ENCODE data around the gene METTL15.

METTL15 gene

GRCh38 chr11:28241760-28242159 lies 133.6 kb downstream of the METTL15 start:
- no peak overlapping the region for H3K27ac ChIP-seq (replicated peaks; ENCODE audit: low read length)
- H3K4me3 ChIP-seq (ENCODE audit: low read length in 2 of 2) = no peak overlapping the region
- no peak overlapping the region for H3K9ac ChIP-seq (ENCODE audit: low read depth, low read length, poor library complexity)
- H3K79me1 ChIP-seq (ENCODE audit: low read depth, low read length) = no peaks in the 10 kb centered on the region
- H3K4me1 ChIP-seq (ENCODE audit: control insufficient read depth in 2 of 2, insufficient read depth in 1 of 2, low read depth in 1 of 2, low read length in 2 of 2) = no peaks in the 10 kb centered on the region
- no peaks in the 10 kb centered on the region for H3K9me3 ChIP-seq (replicated peaks in 1 of 2; ENCODE audit: control insufficient read depth in 2 of 2, insufficient read depth in 1 of 2, low read depth in 1 of 2, low read length in 2 of 2)
- no peaks in the 10 kb centered on the region for H3K36me3 ChIP-seq (replicated peaks in 1 of 2; ENCODE audit: control insufficient read depth in 2 of 2, insufficient read depth in 2 of 2, low read length in 2 of 2)
- H2BK120ac ChIP-seq (ENCODE audit: low read depth, low read length) = no peak overlapping the region
- H3K14ac ChIP-seq (ENCODE audit: low read length) = no peak overlapping the region
- DNase-seq (ENCODE audit: low spot score) = no peak
- H2BK5ac ChIP-seq (ENCODE audit: low read length) = no peak overlapping the region
- H2BK12ac ChIP-seq (ENCODE audit: low read length) = no peak overlapping the region
- no peak overlapping the region for H2BK15ac ChIP-seq (ENCODE audit: low read length)
- no peaks in the 10 kb centered on the region for H3K27me3 ChIP-seq (ENCODE audit: control insufficient read depth in 3 of 3, insufficient read depth in 3 of 3, low read depth in 1 of 3, low read length in 3 of 3)
- H4K91ac ChIP-seq (ENCODE audit: low read depth, low read length, poor library complexity) = no peak overlapping the region
- no peak overlapping the region for H3K18ac ChIP-seq (ENCODE audit: low read length)
- no peak overlapping the region for H3K4ac ChIP-seq (ENCODE audit: low read length)
- no peak overlapping the region for H2AFZ ChIP-seq (ENCODE audit: low read length)
- no peak overlapping the region for H2AK5ac ChIP-seq (ENCODE audit: low read depth, low read length)
- H3K4me2 ChIP-seq (ENCODE audit: insufficient read depth, low read length, poor library complexity, severe bottlenecking) = no peak overlapping the region
- H4K8ac ChIP-seq (ENCODE audit: low read depth, low read length) = no peak overlapping the region
- no peak overlapping the region for H3K23ac ChIP-seq (ENCODE audit: low read depth, low read length, poor library complexity)

- Histone ChIP-seq H3K18ac (ENCODE audit: low read length) (no peak overlapping the region), H3K27ac (replicated peaks; ENCODE audit: low read length) (no peak overlapping the region), H4K91ac (ENCODE audit: low read depth, low read length, poor library complexity) (no peak overlapping the region), H2AFZ (ENCODE audit: low read length) (no peak overlapping the region), H2BK15ac (ENCODE audit: low read length) (no peak overlapping the region), H3K9ac (ENCODE audit: low read depth, low read length, poor library complexity) (no peak overlapping the region), H3K4ac (ENCODE audit: low read length) (no peak overlapping the region), H3K14ac (ENCODE audit: low read length) (no peak overlapping the region), H3K36me3 (replicated peaks in 1 of 2; ENCODE audit: control insufficient read depth in 2 of 2, insufficient read depth in 2 of 2, low read length in 2 of 2) (no peaks in the 10 kb centered on the region), H2BK12ac (ENCODE audit: low read length) (no peak overlapping the region), H3K4me2 (ENCODE audit: insufficient read depth, low read length, poor library complexity, severe bottlenecking) (no peak overlapping the region), H3K4me1 (ENCODE audit: control insufficient read depth in 2 of 2, insufficient read depth in 1 of 2, low read depth in 1 of 2, low read length in 2 of 2) (no peaks in the 10 kb centered on the region), H2BK5ac (ENCODE audit: low read length) (no peak overlapping the region), H3K4me3 (ENCODE audit: low read length in 2 of 2) (no peak overlapping the region), H2BK120ac (ENCODE audit: low read depth, low read length) (no peak overlapping the region), H4K8ac (ENCODE audit: low read depth, low read length) (no peak overlapping the region), H3K9me3 (replicated peaks in 1 of 2; ENCODE audit: control insufficient read depth in 2 of 2, insufficient read depth in 1 of 2, low read depth in 1 of 2, low read length in 2 of 2) (no peaks in the 10 kb centered on the region), H3K27me3 (ENCODE audit: control insufficient read depth in 3 of 3, insufficient read depth in 3 of 3, low read depth in 1 of 3, low read length in 3 of 3) (no peaks in the 10 kb centered on the region), H3K79me1 (ENCODE audit: low read depth, low read length) (no peaks in the 10 kb centered on the region), H2AK5ac (ENCODE audit: low read depth, low read length) (no peak overlapping the region), H3K23ac (ENCODE audit: low read depth, low read length, poor library complexity) (no peak overlapping the region)
- WGBS, 2 donors (ENCODE audit: extremely low coverage in 2 of 2, insufficient read length in 2 of 2, insufficient replicate concordance in 1 of 2) = no CpG with 5 or more reads among the region's 4 CpGs
- DNase-seq (ENCODE audit: low spot score) = no peak
Measured at GRCh38 chr11:28242596-28242995, 134.4 kb downstream of the METTL15 start.

- Histone ChIP-seq H3K4ac (ENCODE audit: low read length) (no peak overlapping the region), H2AFZ (ENCODE audit: low read length) (no peak overlapping the region), H3K23ac (ENCODE audit: low read depth, low read length, poor library complexity) (no peak overlapping the region), H3K79me1 (ENCODE audit: low read depth, low read length) (no peaks in the 10 kb centered on the region), H3K18ac (ENCODE audit: low read length) (no peak overlapping the region), H4K8ac (ENCODE audit: low read depth, low read length) (no peak overlapping the region), H2BK12ac (ENCODE audit: low read length) (no peak overlapping the region), H2BK120ac (ENCODE audit: low read depth, low read length) (no peak overlapping the region), H3K4me2 (ENCODE audit: insufficient read depth, low read length, poor library complexity, severe bottlenecking) (no peak overlapping the region), H2BK15ac (ENCODE audit: low read length) (no peak overlapping the region), H2BK5ac (ENCODE audit: low read length) (no peak overlapping the region), H3K9me3 (replicated peaks in 1 of 2; ENCODE audit: control insufficient read depth in 2 of 2, insufficient read depth in 1 of 2, low read depth in 1 of 2, low read length in 2 of 2) (no peaks in the 10 kb centered on the region), H3K4me3 (ENCODE audit: low read length in 2 of 2) (no peak overlapping the region), H3K9ac (ENCODE audit: low read depth, low read length, poor library complexity) (no peak overlapping the region), H3K36me3 (replicated peaks in 1 of 2; ENCODE audit: control insufficient read depth in 2 of 2, insufficient read depth in 2 of 2, low read length in 2 of 2) (no peaks in the 10 kb centered on the region), H3K27me3 (ENCODE audit: control insufficient read depth in 3 of 3, insufficient read depth in 3 of 3, low read depth in 1 of 3, low read length in 3 of 3) (no peaks in the 10 kb centered on the region), H3K4me1 (ENCODE audit: control insufficient read depth in 2 of 2, insufficient read depth in 1 of 2, low read depth in 1 of 2, low read length in 2 of 2) (no peaks in the 10 kb centered on the region), H2AK5ac (ENCODE audit: low read depth, low read length) (no peak overlapping the region), H3K27ac (replicated peaks; ENCODE audit: low read length) (no peak overlapping the region), H3K14ac (ENCODE audit: low read length) (no peak overlapping the region), H4K91ac (ENCODE audit: low read depth, low read length, poor library complexity) (no peak overlapping the region)
- WGBS, 2 donors (ENCODE audit: extremely low coverage in 2 of 2, insufficient read length in 2 of 2, insufficient replicate concordance in 1 of 2) = no CpG with 5 or more reads among the region's 2 CpGs
- DNase-seq (ENCODE audit: low spot score) = no peak
Measured at GRCh38 chr11:28243061-28243460, 134.9 kb downstream of the METTL15 start.

- no CpG with 5 or more reads among the region's 2 CpGs for WGBS, 2 donors (ENCODE audit: extremely low coverage in 2 of 2, insufficient read length in 2 of 2, insufficient replicate concordance in 1 of 2)
- H3K4me2 ChIP-seq (ENCODE audit: insufficient read depth, low read length, poor library complexity, severe bottlenecking) = no peak overlapping the region
- H3K18ac ChIP-seq (ENCODE audit: low read length) = no peak overlapping the region
- no peak overlapping the region for H2BK120ac ChIP-seq (ENCODE audit: low read depth, low read length)
- H3K36me3 ChIP-seq (replicated peaks in 1 of 2; ENCODE audit: control insufficient read depth in 2 of 2, insufficient read depth in 2 of 2, low read length in 2 of 2) = no peaks in the 10 kb centered on the region
- no peak overlapping the region for H3K9ac ChIP-seq (ENCODE audit: low read depth, low read length, poor library complexity)
- H3K27ac ChIP-seq (replicated peaks; ENCODE audit: low read length) = no peak overlapping the region
- H4K8ac ChIP-seq (ENCODE audit: low read depth, low read length) = no peak overlapping the region
- H2BK5ac ChIP-seq (ENCODE audit: low read length) = no peak overlapping the region
- no peaks in the 10 kb centered on the region for H3K27me3 ChIP-seq (ENCODE audit: control insufficient read depth in 3 of 3, insufficient read depth in 3 of 3, low read depth in 1 of 3, low read length in 3 of 3)
- H4K91ac ChIP-seq (ENCODE audit: low read depth, low read length, poor library complexity) = no peak overlapping the region
- no peaks in the 10 kb centered on the region for H3K79me1 ChIP-seq (ENCODE audit: low read depth, low read length)
- H2BK12ac ChIP-seq (ENCODE audit: low read length) = no peak overlapping the region
- H2AFZ ChIP-seq (ENCODE audit: low read length) = no peak overlapping the region
- no peak overlapping the region for H2BK15ac ChIP-seq (ENCODE audit: low read length)
- H3K4ac ChIP-seq (ENCODE audit: low read length) = no peak overlapping the region
- no peak overlapping the region for H3K14ac ChIP-seq (ENCODE audit: low read length)
- H3K23ac ChIP-seq (ENCODE audit: low read depth, low read length, poor library complexity) = no peak overlapping the region
- no peak overlapping the region for H3K4me3 ChIP-seq (ENCODE audit: low read length in 2 of 2)
- DNase-seq (ENCODE audit: low spot score) = no peak
- H2AK5ac ChIP-seq (ENCODE audit: low read depth, low read length) = no peak overlapping the region
- H3K4me1 ChIP-seq (ENCODE audit: control insufficient read depth in 2 of 2, insufficient read depth in 1 of 2, low read depth in 1 of 2, low read length in 2 of 2) = no peaks in the 10 kb centered on the region
- no peaks in the 10 kb centered on the region for H3K9me3 ChIP-seq (replicated peaks in 1 of 2; ENCODE audit: control insufficient read depth in 2 of 2, insufficient read depth in 1 of 2, low read depth in 1 of 2, low read length in 2 of 2)
Measured at GRCh38 chr11:28243581-28243980, 135.4 kb downstream of the METTL15 start.
